Osteocyte (in vitro differentiated cells): Measurements from ENCODE around the gene KLB. TPM values are rescaled to one million over a fixed set of nuclear protein-coding genes. Genes with fewer than 3 reads are reported as not detected.

Experiments
- DNase-seq: peaks from one replicate; pipeline ENCODE4 v3.0.0; 2021; ENCODE audit warnings: mixed read lengths; ENCODE audit not compliant: unreplicated experiment; ENCODE audit errors: extremely low spot score
- H3K27ac Mint-ChIP-seq: one replicate; pipeline ENCODE4 v1.8.0; 2021; ENCODE audit warnings: mild to moderate bottlenecking, mixed read lengths; ENCODE audit not compliant: unreplicated experiment
- H3K27me3 Mint-ChIP-seq: one replicate; pipeline ENCODE4 v1.8.0; 2021; ENCODE audit warnings: mixed read lengths; ENCODE audit not compliant: unreplicated experiment
- H3K36me3 Mint-ChIP-seq: one replicate; pipeline ENCODE4 v1.8.0; 2021; ENCODE audit warnings: mixed read lengths; ENCODE audit not compliant: unreplicated experiment
- H3K4me1 Mint-ChIP-seq: one replicate; pipeline ENCODE4 v1.8.0; 2021; ENCODE audit warnings: mixed read lengths; ENCODE audit not compliant: unreplicated experiment
- H3K4me3 Mint-ChIP-seq: one replicate; pipeline ENCODE4 v1.8.0; 2021; ENCODE audit warnings: mild to moderate bottlenecking, moderate library complexity, mixed read lengths; ENCODE audit not compliant: unreplicated experiment
- H3K9me3 Mint-ChIP-seq: one replicate; pipeline ENCODE4 v1.8.0; 2021; ENCODE audit warnings: mixed read lengths; ENCODE audit not compliant: unreplicated experiment
- total RNA-seq: library from RNA; stranded (reverse); gene quantifications from 2 replicates; pipeline ENCODE4 v1.2.1, GENCODE V29; 2021
- TF ChIP-seq, protein P1 (sequence below): fragments of 200-600 bp; sonication (generic); IDR thresholded peaks from 2 replicates; pipeline ENCODE4 v1.5.0; 2021; ENCODE audit warnings: antibody characterized with exemption, mild to moderate bottlenecking, moderate library complexity

KLB gene
- total RNA-seq, 1 donor from 2014 or later, result not detected

- no peak overlapping the region for H3K4me3 Mint-ChIP-seq
- no peaks in the 10 kb centered on the region for H3K9me3 Mint-ChIP-seq
- no peaks in the 10 kb centered on the region for H3K4me1 Mint-ChIP-seq
- H3K27ac Mint-ChIP-seq, result no peak overlapping the region
- TF ChIP-seq, protein P1, sequence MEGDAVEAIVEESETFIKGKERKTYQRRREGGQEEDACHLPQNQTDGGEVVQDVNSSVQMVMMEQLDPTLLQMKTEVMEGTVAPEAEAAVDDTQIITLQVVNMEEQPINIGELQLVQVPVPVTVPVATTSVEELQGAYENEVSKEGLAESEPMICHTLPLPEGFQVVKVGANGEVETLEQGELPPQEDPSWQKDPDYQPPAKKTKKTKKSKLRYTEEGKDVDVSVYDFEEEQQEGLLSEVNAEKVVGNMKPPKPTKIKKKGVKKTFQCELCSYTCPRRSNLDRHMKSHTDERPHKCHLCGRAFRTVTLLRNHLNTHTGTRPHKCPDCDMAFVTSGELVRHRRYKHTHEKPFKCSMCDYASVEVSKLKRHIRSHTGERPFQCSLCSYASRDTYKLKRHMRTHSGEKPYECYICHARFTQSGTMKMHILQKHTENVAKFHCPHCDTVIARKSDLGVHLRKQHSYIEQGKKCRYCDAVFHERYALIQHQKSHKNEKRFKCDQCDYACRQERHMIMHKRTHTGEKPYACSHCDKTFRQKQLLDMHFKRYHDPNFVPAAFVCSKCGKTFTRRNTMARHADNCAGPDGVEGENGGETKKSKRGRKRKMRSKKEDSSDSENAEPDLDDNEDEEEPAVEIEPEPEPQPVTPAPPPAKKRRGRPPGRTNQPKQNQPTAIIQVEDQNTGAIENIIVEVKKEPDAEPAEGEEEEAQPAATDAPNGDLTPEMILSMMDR, result peak; percentile 43
- H3K27me3 Mint-ChIP-seq, result peaks cover 27% of the 10 kb centered on the region
- H3K36me3 Mint-ChIP-seq, result no peaks in the 10 kb centered on the region
- no peak for DNase-seq
These were observed 29.2 kb downstream of the KLB start for GRCh38 chr4:39435659-39436563.

GRCh38 chr4:39441593-39441992 is 34.9 kb downstream of the KLB start:
- Mint-ChIP-seq H3K27me3 (peaks cover 24% of the 10 kb centered on the region), H3K4me3 (no peak overlapping the region)

GRCh38 chr4:39442998-39443397 is 36.3 kb downstream of the KLB start:
- H3K9me3 Mint-ChIP-seq, result no peaks in the 10 kb centered on the region
- TF ChIP-seq, protein P1, result no peak
- peaks cover 12% of the 10 kb centered on the region for H3K27me3 Mint-ChIP-seq
- H3K36me3 Mint-ChIP-seq, result no peaks in the 10 kb centered on the region
- no peak overlapping the region for H3K4me3 Mint-ChIP-seq
- no peak overlapping the region for H3K27ac Mint-ChIP-seq
- DNase-seq, result no peak
- H3K4me1 Mint-ChIP-seq, result no peaks in the 10 kb centered on the region

More at GRCh38 chr4:39441593-39441992, 34.9 kb downstream of the KLB start:
- no peaks in the 10 kb centered on the region for H3K36me3 Mint-ChIP-seq
- no peaks in the 10 kb centered on the region for H3K9me3 Mint-ChIP-seq
- no peak overlapping the region for H3K27ac Mint-ChIP-seq
- DNase-seq, result no peak
- no peaks in the 10 kb centered on the region for H3K4me1 Mint-ChIP-seq
- TF ChIP-seq, protein P1, result no peak

GRCh38 chr4:39446483-39446841 is 39.7 kb downstream of the KLB start:
- Mint-ChIP-seq H3K36me3 (peaks cover 7% of the 10 kb centered on the region), H3K27me3 (no peaks in the 10 kb centered on the region), H3K4me1 (no peaks in the 10 kb centered on the region), H3K4me3 (no peak overlapping the region), H3K9me3 (no peaks in the 10 kb centered on the region), H3K27ac (no peak overlapping the region)
- TF ChIP-seq, protein P1, result no peak
- no peak for DNase-seq

- DNase-seq, result no peak
- Mint-ChIP-seq H3K36me3 (peaks cover 13% of the 10 kb centered on the region), H3K27me3 (no peaks in the 10 kb centered on the region), H3K4me1 (no peaks in the 10 kb centered on the region), H3K9me3 (no peaks in the 10 kb centered on the region), H3K27ac (no peak overlapping the region), H3K4me3 (no peak overlapping the region)
- TF ChIP-seq, protein P1, result no peak
These were observed 40.3 kb downstream of the KLB start for GRCh38 chr4:39446842-39447573.
